ENCODE data around the gene ABO. TPM values are rescaled to one million over a fixed set of nuclear protein-coding genes. Genes with fewer than 3 reads are reported as not detected.
"Not testable (repeated sequence)": the region's sequence is repeated elsewhere in the genome, so short reads cannot be mapped to it uniquely, and the experiment has no call there.

The ABO gene
- total and polyA plus RNA-seq, 8 donors, result 2.6 to 7.9 (median 5.0) TPM

- H3K27ac ChIP-seq; ATAC-seq; H3K4me1 ChIP-seq; H3K9me3 ChIP-seq; intact Hi-C loops (cut with DNase I); H3K4me3 ChIP-seq; H3K36me3 ChIP-seq: not testable (repeated sequence)
- peak in 1 of 4 donors; percentile 47 for DNase-seq
- peaks cover 0 to 59% of the 10 kb centered on the region in 2 donors for H3K27me3 ChIP-seq
These were observed 66.7 kb downstream of the ABO start for GRCh38 chr9:133208171-133208879.

GRCh38 chr9:133207540-133208170 lies 67.3 kb downstream of the ABO start:
- Histone ChIP-seq H3K27ac (no peak overlapping the region), H3K4me1 (no peaks in the 10 kb centered on the region), H3K27me3 (peaks cover 0 to 55% of the 10 kb centered on the region in 2 donors), H3K36me3 (no peaks in the 10 kb centered on the region), H3K9me3 (no peaks in the 10 kb centered on the region), H3K4me3 (no peak overlapping the region)
- no peak for TF ChIP-seq CTCF (IDR thresholded peaks at IDR 0.05)
- peak in 1 of 4 donors; percentile 24 for DNase-seq
- intact Hi-C loops (cut with DNase I), result no loop called here
- no peak for ATAC-seq

- Histone ChIP-seq H3K27ac (no peak overlapping the region), H3K27me3 (peaks cover 0 to 55% of the 10 kb centered on the region in 2 donors), H3K4me3 (no peak overlapping the region), H3K4me1 (no peaks in the 10 kb centered on the region), H3K36me3 (no peaks in the 10 kb centered on the region), H3K9me3 (no peaks in the 10 kb centered on the region)
- intact Hi-C loops (cut with DNase I), result no loop called here
- peak in 1 of 4 donors; percentile 41 for DNase-seq
- no peak for TF ChIP-seq CTCF (IDR thresholded peaks at IDR 0.05)
- no peak for ATAC-seq
These were observed 67.9 kb downstream of the ABO start for GRCh38 chr9:133207021-133207531.

- intact Hi-C loops (cut with DNase I), result no loop called here
- H3K36me3 ChIP-seq, result no peaks in the 10 kb centered on the region
- no peaks in the 10 kb centered on the region for H3K9me3 ChIP-seq
- H3K4me1 ChIP-seq, result no peaks in the 10 kb centered on the region
- TF ChIP-seq CTCF (IDR thresholded peaks at IDR 0.05), result no peak
- H3K27me3 ChIP-seq, result peaks cover 0 to 61% of the 10 kb centered on the region in 2 donors
- DNase-seq (peak in 1 of 4 donors; percentile 62), ATAC-seq (no peak)
- H3K4me3 ChIP-seq, result no peak overlapping the region
- no peak overlapping the region for H3K27ac ChIP-seq
These were observed 68.7 kb downstream of the ABO start for GRCh38 chr9:133205996-133206931.

GRCh38 chr9:133205481-133205887 lies 69.5 kb downstream of the ABO start:
- H3K9me3 ChIP-seq; H3K36me3 ChIP-seq; DNase-seq; ATAC-seq; H3K4me1 ChIP-seq; intact Hi-C loops (cut with DNase I); H3K27ac ChIP-seq; H3K4me3 ChIP-seq: not testable (repeated sequence)
- H3K27me3 ChIP-seq, result peaks cover 0 to 68% of the 10 kb centered on the region in 2 donors

Other genes with a start within 250 kb of the ABO start
- 10 to 100 TPM; 37.3 to 41.5 TPM for gene GTF3C5, start 244.2 kb downstream of the ABO start, total RNA-seq
- gene GTF3C5, start 244.2 kb downstream of the ABO start, polyA plus RNA-seq (ENCODE audit: insufficient read length in 6 of 6), result 10 to 100 TPM; 65.1 to 69.5 (median 66.8) TPM
- 1 to 10 TPM in 1 of 2 donors, under 1 TPM in 1; 0.47 to 1.1 TPM for gene CEL, start 213.2 kb downstream of the ABO start, total RNA-seq
- 1 to 10 TPM; 1.5 to 2.6 (median 2.2) TPM for gene CEL, start 213.2 kb downstream of the ABO start, polyA plus RNA-seq (ENCODE audit: insufficient read length in 6 of 6)
- 10 to 100 TPM; 56.4 to 58.9 TPM for gene RALGDS, start 154.0 kb downstream of the ABO start, total RNA-seq
- gene RALGDS, start 154.0 kb downstream of the ABO start, polyA plus RNA-seq (ENCODE audit: insufficient read length in 6 of 6), result 10 to 100 TPM; 43.5 to 54.3 (median 48.2) TPM
- 10 to 100 TPM; 22.2 to 45.1 TPM for gene GBGT1, start 111.3 kb downstream of the ABO start, total RNA-seq
- 1 to 10 TPM; 2.7 to 5.7 (median 4.6) TPM for gene GBGT1, start 111.3 kb downstream of the ABO start, polyA plus RNA-seq (ENCODE audit: insufficient read length in 6 of 6)
- gene OBP2B, start 66.0 kb downstream of the ABO start, total RNA-seq, result not detected
- gene OBP2B, start 66.0 kb downstream of the ABO start, polyA plus RNA-seq (ENCODE audit: insufficient read length in 6 of 6), result not detected
- gene SURF6, start 61.0 kb upstream of the ABO start, total RNA-seq, result 10 to 100 TPM; 10.9 to 16.7 TPM
- gene SURF6, start 61.0 kb upstream of the ABO start, polyA plus RNA-seq (ENCODE audit: insufficient read length in 6 of 6), result 10 to 100 TPM; 25.6 to 31.4 (median 26.6) TPM
- 10 to 100 TPM; 21.8 to 29.2 TPM for gene MED22, start 72.9 kb upstream of the ABO start, total RNA-seq
- gene MED22, start 72.9 kb upstream of the ABO start, polyA plus RNA-seq (ENCODE audit: insufficient read length in 6 of 6), result 10 to 100 TPM; 23.2 to 28.2 (median 26.3) TPM
- 1,000 to 10,000 TPM; 1,624 to 1,706 TPM for gene RPL7A, start 73.0 kb upstream of the ABO start, total RNA-seq
- 1,000 to 10,000 TPM; 2,858 to 3,322 (median 3,107) TPM for gene RPL7A, start 73.0 kb upstream of the ABO start, polyA plus RNA-seq (ENCODE audit: insufficient read length in 6 of 6)
- 10 to 100 TPM; 40.4 to 46.1 TPM for gene SURF1, start 81.3 kb upstream of the ABO start, total RNA-seq
- gene SURF1, start 81.3 kb upstream of the ABO start, polyA plus RNA-seq (ENCODE audit: insufficient read length in 6 of 6), result 10 to 100 TPM; 27.9 to 35.2 (median 30.2) TPM
- gene SURF2, start 81.3 kb upstream of the ABO start, total RNA-seq, result 10 to 100 TPM; 11.8 to 16.2 TPM
- 10 to 100 TPM; 14.9 to 23.0 (median 16.8) TPM for gene SURF2, start 81.3 kb upstream of the ABO start, polyA plus RNA-seq (ENCODE audit: insufficient read length in 6 of 6)
- gene SURF4, start 100.9 kb upstream of the ABO start, total RNA-seq, result 100 to 1,000 TPM; 232 to 252 TPM
- 100 to 1,000 TPM; 117 to 155 (median 122) TPM for gene SURF4, start 100.9 kb upstream of the ABO start, polyA plus RNA-seq (ENCODE audit: insufficient read length in 6 of 6)
- under 1 TPM; 0.82 to 0.99 TPM for gene STKLD1, start 101.2 kb upstream of the ABO start, total RNA-seq
- 1 to 10 TPM; 3.0 to 6.1 (median 3.6) TPM for gene STKLD1, start 101.2 kb upstream of the ABO start, polyA plus RNA-seq (ENCODE audit: insufficient read length in 6 of 6)
- 10 to 100 TPM; 16.9 to 23.4 TPM for gene REXO4, start 142.8 kb upstream of the ABO start, total RNA-seq
- gene REXO4, start 142.8 kb upstream of the ABO start, polyA plus RNA-seq (ENCODE audit: insufficient read length in 6 of 6), result 10 to 100 TPM; 27.2 to 29.1 (median 28.1) TPM
- 1 to 10 TPM; 1.2 to 4.1 TPM for gene ADAMTS13, start 147.2 kb upstream of the ABO start, total RNA-seq
- 10 to 100 TPM in 1 of 6 donors, 1 to 10 TPM in 5; 5.9 to 11.1 (median 8.4) TPM for gene ADAMTS13, start 147.2 kb upstream of the ABO start, polyA plus RNA-seq (ENCODE audit: insufficient read length in 6 of 6)
- 10 to 100 TPM; 26.2 to 48.4 TPM for gene CACFD1, start 184.8 kb upstream of the ABO start, total RNA-seq
- 10 to 100 TPM; 17.7 to 31.2 (median 25.4) TPM for gene CACFD1, start 184.8 kb upstream of the ABO start, polyA plus RNA-seq (ENCODE audit: insufficient read length in 6 of 6)
- 10 to 100 TPM in 1 of 2 donors, 1 to 10 TPM in 1; 7.8 to 22.4 TPM for gene SLC2A6, start 203.9 kb upstream of the ABO start, total RNA-seq
- 1 to 10 TPM; 1.9 to 5.4 (median 2.6) TPM for gene SLC2A6, start 203.9 kb upstream of the ABO start, polyA plus RNA-seq (ENCODE audit: insufficient read length in 6 of 6)
- gene MYMK, start 249.8 kb upstream of the ABO start, total RNA-seq, result not detected
- gene MYMK, start 249.8 kb upstream of the ABO start, polyA plus RNA-seq (ENCODE audit: insufficient read length in 6 of 6), result not detected